Effector memory CD4-positive, alpha-beta T cell (primary cell): ENCODE measurements around the gene LTB4R.

Experiments
- DNase-seq, 3 donors: peaks; one replicate each; pipeline ENCODE4 v3.0.0-alpha.2; 2020
- H3K27ac ChIP-seq: 2 replicates; pipeline ENCODE4 v1.7.0; 2013; ENCODE audit warnings: mild to moderate bottlenecking, low read length, moderate library complexity; ENCODE audit not compliant: insufficient read depth, poor library complexity, severe bottlenecking
- H3K27me3 ChIP-seq: replicated peaks from 2 replicates; pipeline ENCODE4 v1.7.0; 2013; ENCODE audit warnings: mild to moderate bottlenecking, low read length; ENCODE audit not compliant: insufficient read depth, control insufficient read depth, poor library complexity, severe bottlenecking
- H3K36me3 ChIP-seq: 2 replicates; pipeline ENCODE4 v1.7.0; 2013; ENCODE audit warnings: mild to moderate bottlenecking, low read length, moderate library complexity; ENCODE audit not compliant: control insufficient read depth, insufficient read depth
- H3K4me1 ChIP-seq: 2 replicates; pipeline ENCODE4 v1.7.0; 2013; ENCODE audit warnings: low read length, mild to moderate bottlenecking; ENCODE audit not compliant: control insufficient read depth, insufficient read depth, poor library complexity, severe bottlenecking
- H3K4me3 ChIP-seq: 2 replicates; pipeline ENCODE4 v1.7.0; 2013; ENCODE audit warnings: low read length, low read depth, mild to moderate bottlenecking; ENCODE audit not compliant: insufficient read depth, poor library complexity, severe bottlenecking
- H3K9me3 ChIP-seq: 2 replicates; pipeline ENCODE4 v1.7.0; 2013; ENCODE audit warnings: mild to moderate bottlenecking, low read length, moderate library complexity; ENCODE audit not compliant: control insufficient read depth

Gene LTB4R

GRCh38 chr14:24269910-24270536 is 41.3 kb upstream of the LTB4R start:
- Histone ChIP-seq H3K27ac (no peak overlapping the region), H3K36me3 (peaks cover 35% of the 10 kb centered on the region), H3K27me3 (no peaks in the 10 kb centered on the region), H3K4me1 (peaks cover 25% of the 10 kb centered on the region), H3K4me3 (no peak overlapping the region), H3K9me3 (no peaks in the 10 kb centered on the region)
- no peak for DNase-seq

GRCh38 chr14:24270537-24271133 is 40.7 kb upstream of the LTB4R start:
- peak overlapping the region; percentile 76 for H3K4me3 ChIP-seq
- DNase-seq: no peak
- peaks cover 25% of the 10 kb centered on the region for H3K4me1 ChIP-seq
- H3K36me3 ChIP-seq: peaks cover 32% of the 10 kb centered on the region
- no peaks in the 10 kb centered on the region for H3K9me3 ChIP-seq
- H3K27me3 ChIP-seq: no peaks in the 10 kb centered on the region
- H3K27ac ChIP-seq: peak overlapping the region; percentile 89

- no peaks in the 10 kb centered on the region for H3K27me3 ChIP-seq
- peak; percentile 86 to 87 (median 86) for DNase-seq
- H3K9me3 ChIP-seq: no peaks in the 10 kb centered on the region
- H3K4me3 ChIP-seq: peak within 1 kb of the TSS; percentile 76
- H3K27ac ChIP-seq: peak within 1 kb of the TSS; percentile 89
- peaks cover 26% of the 10 kb centered on the region for H3K36me3 ChIP-seq
- peaks cover 25% of the 10 kb centered on the region for H3K4me1 ChIP-seq
Measured at GRCh38 chr14:24271134-24271833, 40.0 kb upstream of the LTB4R start, which contains the start of gene RABGGTA. RABGGTA (minus strand) TSS chr14:24271597; CDS start chr14:24271115, 482 bp downstream.

GRCh38 chr14:24271834-24272263 is 39.5 kb upstream of the LTB4R start:
- Histone ChIP-seq H3K9me3 (no peaks in the 10 kb centered on the region), H3K27ac (peak overlapping the region; percentile 89), H3K4me3 (peak overlapping the region; percentile 5), H3K27me3 (no peaks in the 10 kb centered on the region), H3K4me1 (peaks cover 25% of the 10 kb centered on the region), H3K36me3 (peaks cover 20% of the 10 kb centered on the region)
- DNase-seq: no peak

GRCh38 chr14:24272467-24272866 is 38.8 kb upstream of the LTB4R start:
- Histone ChIP-seq H3K27ac (peak overlapping the region; percentile 89), H3K36me3 (peaks cover 14% of the 10 kb centered on the region), H3K9me3 (no peaks in the 10 kb centered on the region), H3K4me1 (peaks cover 25% of the 10 kb centered on the region), H3K27me3 (no peaks in the 10 kb centered on the region), H3K4me3 (peak overlapping the region; percentile 5)
- DNase-seq: no peak

- peak overlapping the region; percentile 51 for H3K27ac ChIP-seq
- DNase-seq: no peak
- H3K4me1 ChIP-seq: peaks cover 27% of the 10 kb centered on the region
- peaks cover 5% of the 10 kb centered on the region for H3K36me3 ChIP-seq
- H3K9me3 ChIP-seq: no peaks in the 10 kb centered on the region
- H3K27me3 ChIP-seq: no peaks in the 10 kb centered on the region
- H3K4me3 ChIP-seq: no peak overlapping the region
Measured at GRCh38 chr14:24273422-24273998, 37.8 kb upstream of the LTB4R start.

DNA sequence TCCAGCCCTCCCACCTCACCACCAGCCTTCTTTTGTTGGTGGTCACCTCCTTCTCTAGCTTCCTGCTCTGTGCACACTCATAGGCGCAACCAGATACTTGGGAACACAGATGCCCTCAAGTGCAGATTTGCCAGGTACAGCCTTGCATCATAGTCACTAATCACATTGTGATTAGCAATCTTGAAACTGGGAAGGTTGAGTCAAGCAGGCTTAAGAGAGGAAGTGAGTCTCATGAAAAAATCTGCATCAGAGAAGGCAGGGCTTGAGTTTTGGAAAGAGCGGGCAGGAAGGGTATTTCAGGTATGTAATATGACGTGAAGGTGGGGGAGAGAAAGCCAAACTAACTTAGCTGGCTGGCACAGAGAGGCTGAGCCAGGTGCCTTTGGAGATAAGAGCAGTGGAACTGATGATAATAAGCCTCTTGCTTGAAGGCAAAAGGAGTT is 37.2 kb upstream of the LTB4R start:
- no peaks in the 10 kb centered on the region for H3K36me3 ChIP-seq
- H3K9me3 ChIP-seq: no peaks in the 10 kb centered on the region
- H3K4me1 ChIP-seq: peaks cover 31% of the 10 kb centered on the region
- no peaks in the 10 kb centered on the region for H3K27me3 ChIP-seq
- H3K27ac ChIP-seq: peak overlapping the region; percentile 56
- peak in 2 of 3 donors; percentile 7 to 15 for DNase-seq
- H3K4me3 ChIP-seq: no peak overlapping the region

GRCh38 chr14:24277071-24277470 is 34.2 kb upstream of the LTB4R start:
- Histone ChIP-seq H3K27me3 (no peaks in the 10 kb centered on the region), H3K4me1 (peaks cover 26% of the 10 kb centered on the region), H3K36me3 (no peaks in the 10 kb centered on the region), H3K27ac (no peak overlapping the region), H3K4me3 (no peak overlapping the region), H3K9me3 (no peaks in the 10 kb centered on the region)
- DNase-seq: no peak

DNA sequence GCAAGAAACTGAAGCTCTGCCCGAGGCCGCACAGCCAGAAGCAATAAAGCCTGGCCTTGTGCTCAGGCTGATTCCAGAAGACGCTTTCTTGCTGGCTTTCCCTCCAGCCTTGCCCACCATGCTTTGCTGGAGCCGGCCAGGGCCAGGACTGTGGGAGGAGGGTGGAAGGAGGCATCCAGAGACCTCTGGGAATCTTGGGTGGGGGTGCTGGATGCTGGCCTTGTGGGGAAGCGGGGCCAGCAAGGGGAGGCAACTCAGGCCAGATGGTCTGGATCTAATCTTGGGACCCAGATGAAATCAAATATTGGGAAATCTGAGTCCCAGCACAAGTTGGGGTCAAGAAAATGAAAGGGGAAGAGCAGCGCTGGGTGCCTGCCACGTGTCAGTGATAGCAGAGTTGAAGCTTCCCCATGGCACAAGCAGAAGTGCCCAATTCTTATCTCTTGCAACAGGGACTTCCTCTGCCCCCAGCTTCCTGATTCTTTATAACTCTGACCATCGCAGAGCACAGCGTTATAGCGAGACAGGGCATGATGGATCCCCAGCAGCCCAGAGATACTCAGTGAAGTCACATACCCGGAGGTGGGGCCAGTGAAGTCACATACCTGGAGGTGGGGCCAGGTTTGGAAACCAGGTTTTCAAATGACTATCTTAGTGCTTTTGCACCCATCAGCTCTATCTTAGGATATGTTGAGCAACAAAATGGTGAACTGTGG is 33.5 kb upstream of the LTB4R start:
- Histone ChIP-seq H3K36me3 (no peaks in the 10 kb centered on the region), H3K27ac (no peak overlapping the region), H3K9me3 (no peaks in the 10 kb centered on the region), H3K4me1 (peaks cover 21% of the 10 kb centered on the region), H3K4me3 (no peak overlapping the region), H3K27me3 (no peaks in the 10 kb centered on the region)
- no peak for DNase-seq
